A673 (cell line): ENCODE data around the gene CDH24. TPM values are rescaled to one million over a fixed set of nuclear protein-coding genes. Genes with fewer than 3 reads are reported as not detected.
A peak's percentile ranks its signal among the peaks of the same experiment; 100 is the strongest.

Source experiments
- BruUV-seq: library from RNA; stranded (reverse); fragments of 400-500 nt; replicated peaks from 2 replicates; lab custom pipeline; 2021; lab: Mats Ljungman, UMichigan
- CTCF ChIA-PET: fragments of 300-600 bp; sonication (Branson Sonifier 250); formaldehyde crosslinking; loops from one replicate; lab custom pipeline; 2022; ENCODE audit warnings: antibody characterized with exemption; lab: Charles Lee
- POLR2A ChIA-PET: fragments of 300-600 bp; sonication (Branson Sonifier 250); formaldehyde crosslinking; loops from one replicate; lab custom pipeline; 2022; ENCODE audit warnings: antibody characterized with exemption; ENCODE audit not compliant: low non-redundant PET; lab: Charles Lee
- DNase-seq: peaks from one replicate; pipeline ENCODE4 v3.0.0-alpha.2; 2015; ENCODE audit warnings: low spot score
- H3K27ac ChIP-seq: fragments of 200-600 bp; sonication (generic); 2 replicates; pipeline ENCODE4 v1.5.1; 2016; ENCODE audit warnings: mixed run types, low read depth, mild to moderate bottlenecking, mixed read lengths, antibody characterized with exemption, low read length; ENCODE audit not compliant: poor library complexity, severe bottlenecking
- H3K27me3 ChIP-seq: fragments of 200-600 bp; sonication (generic); replicated peaks from 2 replicates; pipeline ENCODE4 v1.6.1; 2017; ENCODE audit warnings: mixed run types, low read depth, mild to moderate bottlenecking, mixed read lengths, antibody characterized with exemption, low read length; ENCODE audit not compliant: insufficient read depth, poor library complexity
- H3K36me3 ChIP-seq: fragments of 200-600 bp; sonication (generic); 2 replicates; pipeline ENCODE4 v1.6.1; 2016; ENCODE audit warnings: mixed run types, mild to moderate bottlenecking, mixed read lengths, antibody characterized with exemption, low read length; ENCODE audit not compliant: insufficient read depth, poor library complexity, severe bottlenecking
- H3K4me1 ChIP-seq: fragments of 200-600 bp; sonication (generic); 2 replicates; pipeline ENCODE4 v1.6.1; 2017; ENCODE audit warnings: mixed run types, mild to moderate bottlenecking, mixed read lengths, antibody characterized with exemption, low read length; ENCODE audit not compliant: insufficient read depth, poor library complexity, severe bottlenecking
- H3K4me3 ChIP-seq: fragments of 200-600 bp; sonication (generic); 2 replicates; pipeline ENCODE4 v1.5.1; 2016; ENCODE audit warnings: low read depth, mixed run types, mild to moderate bottlenecking, mixed read lengths, low read length; ENCODE audit not compliant: poor library complexity, severe bottlenecking
- H3K9me3 ChIP-seq: fragments of 200-600 bp; sonication (generic); 2 replicates; pipeline ENCODE4 v1.6.1; 2016; ENCODE audit warnings: mixed run types, low read depth, mild to moderate bottlenecking, mixed read lengths, antibody characterized with exemption, low read length; ENCODE audit not compliant: poor library complexity, severe bottlenecking
- CTCF ChIP-seq: fragments of 300-800, 200-600 bp; sonication (generic); conservative IDR thresholded peaks from 2 replicates; pipeline ENCODE4 v1.5.1; 2017; ENCODE audit warnings: low read depth, mild to moderate bottlenecking, antibody characterized with exemption, low read length, moderate library complexity, mixed read lengths
- EZH2 ChIP-seq: fragments of 200-600 bp; sonication (generic); IDR thresholded peaks from 2 replicates; pipeline ENCODE4 v1.6.1; 2017; ENCODE audit warnings: borderline replicate concordance, low read depth, mild to moderate bottlenecking, mixed read lengths, antibody characterized with exemption, low read length; ENCODE audit not compliant: poor library complexity, severe bottlenecking
- intact Hi-C: fragments of 100-400 bp; cut with micrococcal nuclease; formaldehyde crosslinking; loops from one replicate; pipeline ENCODE4 v1.10.0; 2022; ENCODE audit not compliant: unreplicated experiment
- total RNA-seq: library from RNA; stranded (reverse); gene quantifications from 2 replicates; pipeline ENCODE4 v1.2.3, GENCODE V29; 2021

The CDH24 gene
- total RNA-seq, 1 experiment from 2014 or later = 44.8 TPM

- H3K4me1 ChIP-seq = peaks cover 22% of the 10 kb centered on the region
- no peaks in the 10 kb centered on the region for H3K9me3 ChIP-seq
- BruUV-seq = no TSS peak
- intact Hi-C loops = no loop called here
- no peak overlapping the region for H3K27ac ChIP-seq
- no peak for TF ChIP-seq CTCF
- no peak for TF ChIP-seq EZH2
- no peak overlapping the region for H3K4me3 ChIP-seq
- ChIA-PET CTCF (interaction anchor here (0.8 kb wide), 1 partner anchor 19 kb away, joined by 3 read pairs; no protein-coding TSS in a partner anchor), POLR2A (no interaction called here)
- H3K27me3 ChIP-seq = no peaks in the 10 kb centered on the region
- H3K36me3 ChIP-seq = peaks cover 17% of the 10 kb centered on the region
- DNase-seq = peak; percentile 25
Observed at GRCh38 chr14:23101213-23101970, 44.1 kb upstream of the CDH24 start.

GRCh38 chr14:23099212-23099861, 42.0 kb upstream of the CDH24 start:
- intact Hi-C loops = no loop called here
- Histone ChIP-seq H3K36me3 (peaks cover 17% of the 10 kb centered on the region), H3K27ac (no peak overlapping the region), H3K9me3 (no peaks in the 10 kb centered on the region), H3K4me3 (no peak overlapping the region), H3K4me1 (peaks cover 22% of the 10 kb centered on the region), H3K27me3 (no peaks in the 10 kb centered on the region)
- ChIA-PET POLR2A (no interaction called here), CTCF (interaction anchor here (0.7 to 1.5 kb wide), 4 partner anchors 10 to 30 kb away, joined by 3 to 5 read pairs (median 4); no protein-coding TSS in a partner anchor)
- BruUV-seq = no TSS peak
- TF ChIP-seq EZH2 (no peak), CTCF (no peak)
- DNase-seq = no peak

- no peak for TF ChIP-seq EZH2
- TF ChIP-seq CTCF = no peak
- intact Hi-C loops = no loop called here
- no peak overlapping the region for H3K4me3 ChIP-seq
- H3K27ac ChIP-seq = no peak overlapping the region
- peaks cover 34% of the 10 kb centered on the region for H3K4me1 ChIP-seq
- no peaks in the 10 kb centered on the region for H3K27me3 ChIP-seq
- no peaks in the 10 kb centered on the region for H3K9me3 ChIP-seq
- peaks cover 26% of the 10 kb centered on the region for H3K36me3 ChIP-seq
- DNase-seq = no peak
- POLR2A ChIA-PET = no interaction called here
- BruUV-seq = no TSS peak
- CTCF ChIA-PET = no interaction called here
Observed at GRCh38 chr14:23097786-23098185, 40.5 kb upstream of the CDH24 start.
